Endodermal cell (in vitro differentiated cells): Measurements from ENCODE around the gene PPP1R14B. TPM values are rescaled to one million over a fixed set of nuclear protein-coding genes. Genes with fewer than 3 reads are reported as not detected.
"Not testable (repeated sequence)": the region's sequence is repeated elsewhere in the genome, so short reads cannot be mapped to it uniquely, and the experiment has no call there.

ENCODE experiments used
- DNase-seq: peaks from one replicate; pipeline ENCODE4 v3.0.0-alpha.2; 2017
- H3K27ac ChIP-seq: 2 replicates; pipeline ENCODE4 v1.5.1; 2013; ENCODE audit warnings: mild to moderate bottlenecking, low read depth, low read length, moderate library complexity
- H3K27me3 ChIP-seq: 2 replicates; pipeline ENCODE4 v1.6.1; 2013; ENCODE audit warnings: mild to moderate bottlenecking, low read length, moderate library complexity; ENCODE audit not compliant: insufficient read depth, control insufficient read depth, poor library complexity, severe bottlenecking
- H3K36me3 ChIP-seq: 2 replicates; pipeline ENCODE4 v1.7.0; 2013; ENCODE audit warnings: mild to moderate bottlenecking, low read length, moderate library complexity; ENCODE audit not compliant: control insufficient read depth, insufficient read depth
- H3K4me1 ChIP-seq: one replicate; pipeline ENCODE4 v1.7.0; 2013; ENCODE audit warnings: low read length; ENCODE audit not compliant: control insufficient read depth, insufficient read depth
- H3K4me3 ChIP-seq: 2 replicates; pipeline ENCODE4 v1.5.1; 2013; ENCODE audit warnings: mild to moderate bottlenecking, low read length, moderate library complexity
- H3K9ac ChIP-seq: 2 replicates; pipeline ENCODE4 v1.6.1; 2013; ENCODE audit warnings: mild to moderate bottlenecking, low read length, moderate library complexity; ENCODE audit not compliant: poor library complexity, severe bottlenecking; ENCODE audit errors: extremely low read depth
- H3K9me3 ChIP-seq: 2 replicates; pipeline ENCODE4 v1.6.1; 2013; ENCODE audit warnings: mild to moderate bottlenecking, low read length, moderate library complexity; ENCODE audit not compliant: control insufficient read depth
- H3K27ac Mint-ChIP-seq: 2 replicates; pipeline ENCODE4 v1.8.0; 2020; ENCODE audit warnings: mixed read lengths
- H3K27me3 Mint-ChIP-seq: 2 replicates; pipeline ENCODE4 v1.8.0; 2021; ENCODE audit warnings: mild to moderate bottlenecking, mixed read lengths; ENCODE audit not compliant: insufficient read depth
- H3K36me3 Mint-ChIP-seq: 2 replicates; pipeline ENCODE4 v1.8.0; 2020; ENCODE audit warnings: low read depth, mixed read lengths
- H3K4me1 Mint-ChIP-seq: 2 replicates; pipeline ENCODE4 v1.8.0; 2020; ENCODE audit warnings: mixed read lengths
- H3K4me3 Mint-ChIP-seq: 2 replicates; pipeline ENCODE4 v1.8.0; 2020; ENCODE audit warnings: mild to moderate bottlenecking, moderate library complexity, mixed read lengths
- H3K9me3 Mint-ChIP-seq: 2 replicates; pipeline ENCODE4 v1.8.0; 2020; ENCODE audit warnings: mild to moderate bottlenecking, mixed read lengths
- CTCF ChIP-seq: fragments of 200-600 bp; sonication (generic); conservative IDR thresholded peaks from 2 replicates; pipeline ENCODE4 v1.5.0; 2021; ENCODE audit warnings: antibody characterized with exemption, mild to moderate bottlenecking
- WGBS, 2 experiments: methylation state at CpG; one replicate each; pipeline versions ENCODE4 v1.1.5 to v1.1.7; 2013; ENCODE audit warnings: missing lambda C conversion rate in 2 of 2, mixed read lengths in 1 of 2; ENCODE audit not compliant: insufficient coverage in 1 of 2, insufficient read length in 1 of 2; 5-methylcytosine and 5-hydroxymethylcytosine counted together
- total RNA-seq, 2 donors: library from RNA; stranded (reverse); fragmentation: NEBNext Ultra II Directional in 1 of 2; extraction: Animal tissue kit (Norgen Biotek cat#: 25700) in 1 of 2; gene quantifications; 2 replicates in 1 of 2; 3 replicates in 1 of 2; pipeline ENCODE4 v1.2.1, GENCODE V29; 2021

PPP1R14B gene
- total RNA-seq, 2 donors from 2014 or later, result 228 to 265 TPM

DNA sequence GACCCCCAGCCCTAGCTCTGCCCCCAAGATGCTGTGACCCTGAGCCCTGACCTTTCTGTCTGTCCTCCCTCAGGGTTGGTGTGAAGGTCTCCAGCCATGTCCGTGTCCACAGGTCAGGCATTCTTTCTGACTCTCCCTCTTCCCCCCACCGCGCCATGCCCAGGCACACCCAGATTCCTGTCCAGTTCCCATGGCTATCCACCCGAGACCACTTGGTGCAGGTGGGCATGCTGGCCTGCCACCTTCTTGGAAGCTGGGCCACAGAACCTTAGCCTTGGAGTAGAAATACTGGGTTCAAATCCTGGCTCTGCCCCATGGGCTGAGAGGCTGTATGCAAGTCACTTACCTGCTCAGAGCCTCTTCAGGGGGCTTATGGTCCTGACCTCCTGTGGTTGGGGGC lies 2.3 kb upstream of the PPP1R14B start:
- no peaks in the 10 kb centered on the region for H3K9me3 ChIP-seq
- H3K9me3 Mint-ChIP-seq, result no peaks in the 10 kb centered on the region
- no peak overlapping the region for H3K4me3 Mint-ChIP-seq
- peaks cover 6% of the 10 kb centered on the region for H3K36me3 Mint-ChIP-seq
- DNase-seq, result no peak
- no peaks in the 10 kb centered on the region for H3K27me3 ChIP-seq
- peaks cover 11% of the 10 kb centered on the region for H3K36me3 ChIP-seq
- H3K27ac ChIP-seq, result no peak overlapping the region
- no peaks in the 10 kb centered on the region for H3K27me3 Mint-ChIP-seq
- WGBS, 2 experiments, result 91 to 100% methylated on average over 4 of the region's 4 CpGs
- H3K27ac Mint-ChIP-seq, result peak overlapping the region; percentile 76
- no peak overlapping the region for H3K4me3 ChIP-seq
- peaks cover 29% of the 10 kb centered on the region for H3K4me1 Mint-ChIP-seq
- no peak overlapping the region for H3K9ac ChIP-seq
- no peak for TF ChIP-seq CTCF
- H3K4me1 ChIP-seq, result peaks cover 15% of the 10 kb centered on the region

DNA sequence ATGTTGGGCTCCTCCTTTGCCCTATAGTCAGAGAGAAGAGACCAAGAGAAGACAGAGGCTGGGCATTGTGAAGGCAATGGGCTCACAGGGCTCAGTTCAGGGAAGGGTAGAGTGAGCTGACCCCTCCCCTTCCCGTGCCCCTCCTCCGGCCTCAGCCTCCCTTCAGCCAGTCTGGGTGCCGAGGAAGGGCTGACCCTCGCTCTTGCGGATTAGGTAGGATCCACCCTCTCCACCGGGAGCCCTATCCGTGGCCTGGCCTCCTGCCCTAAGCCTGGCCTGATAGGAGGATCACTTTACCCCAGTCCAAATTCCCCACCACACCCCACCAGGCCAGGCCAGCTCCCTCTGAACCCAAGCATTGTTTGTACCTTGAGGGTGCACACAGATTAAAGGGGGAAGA lies 1.8 kb upstream of the PPP1R14B start:
- no peaks in the 10 kb centered on the region for H3K9me3 ChIP-seq
- peak overlapping the region; percentile 86 for H3K4me3 Mint-ChIP-seq

DNA sequence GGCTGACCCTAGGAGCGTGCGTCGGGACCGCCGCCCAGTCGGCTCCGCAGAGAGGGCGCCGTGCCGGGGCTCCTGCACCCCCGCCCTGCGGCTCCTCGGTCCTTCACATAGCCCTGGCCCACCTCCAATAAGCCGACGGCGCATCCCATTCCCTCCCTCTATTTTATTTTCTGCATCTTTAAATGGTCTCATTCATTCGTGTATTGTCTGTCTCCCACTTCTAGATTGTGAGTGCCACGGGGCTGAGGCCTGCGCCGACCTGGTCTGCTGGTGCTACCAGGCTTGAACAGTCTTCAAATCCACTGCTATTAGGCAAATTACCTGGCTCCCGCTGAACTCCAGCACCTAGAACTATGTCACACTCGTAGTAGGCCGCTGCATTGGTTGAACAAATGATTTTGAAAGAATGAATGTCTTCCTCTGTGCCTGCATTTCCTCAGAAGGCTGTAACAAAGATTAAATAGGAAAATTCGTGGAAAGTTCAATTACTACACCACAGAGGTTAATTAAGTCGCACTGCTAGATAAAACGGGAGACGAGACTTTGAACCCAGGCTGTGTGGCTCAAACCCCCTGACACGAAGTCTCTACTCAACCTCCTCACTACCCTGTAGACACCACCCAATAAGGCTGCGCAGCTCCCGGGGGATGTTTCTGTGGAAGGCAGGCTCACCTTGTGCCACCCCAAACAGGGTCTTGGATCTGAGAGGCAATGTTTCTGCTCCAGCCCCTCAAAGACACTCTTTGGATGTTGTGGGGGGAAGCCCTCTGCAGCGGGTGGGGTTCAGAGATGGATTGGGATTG lies 1.2 kb upstream of the PPP1R14B start:
- Histone ChIP-seq H3K27ac (no peak overlapping the region), H3K27me3 (no peaks in the 10 kb centered on the region), H3K9ac (no peak overlapping the region), H3K4me3 (peak overlapping the region; percentile 97), H3K9me3 (no peaks in the 10 kb centered on the region), H3K36me3 (peaks cover 16% of the 10 kb centered on the region), H3K4me1 (peaks cover 15% of the 10 kb centered on the region)
- Mint-ChIP-seq H3K4me3 (peak overlapping the region; percentile 86), H3K4me1 (peaks cover 24% of the 10 kb centered on the region), H3K27me3 (no peaks in the 10 kb centered on the region), H3K27ac (peak overlapping the region; percentile 88), H3K9me3 (no peaks in the 10 kb centered on the region), H3K36me3 (peaks cover 13% of the 10 kb centered on the region)
- TF ChIP-seq CTCF, result no peak
- DNase-seq, result no peak
- WGBS, 2 experiments, result 37 to 45% methylated on average over 23 to 31 of the region's 31 CpGs

More for the DNA sequence above, 1.8 kb upstream of the PPP1R14B start:
- Histone ChIP-seq H3K9ac (no peak overlapping the region), H3K4me3 (peak overlapping the region; percentile 97), H3K27ac (no peak overlapping the region), H3K4me1 (peaks cover 15% of the 10 kb centered on the region), H3K36me3 (peaks cover 15% of the 10 kb centered on the region), H3K27me3 (no peaks in the 10 kb centered on the region)
- Mint-ChIP-seq H3K27ac (peak overlapping the region; percentile 88), H3K9me3 (no peaks in the 10 kb centered on the region), H3K36me3 (peaks cover 7% of the 10 kb centered on the region), H3K27me3 (no peaks in the 10 kb centered on the region), H3K4me1 (peaks cover 25% of the 10 kb centered on the region)
- DNase-seq, result peak; percentile 89
- 49 to 93% methylated on average over 2 to 7 of the region's 7 CpGs for WGBS, 2 experiments
- no peak for TF ChIP-seq CTCF

DNA sequence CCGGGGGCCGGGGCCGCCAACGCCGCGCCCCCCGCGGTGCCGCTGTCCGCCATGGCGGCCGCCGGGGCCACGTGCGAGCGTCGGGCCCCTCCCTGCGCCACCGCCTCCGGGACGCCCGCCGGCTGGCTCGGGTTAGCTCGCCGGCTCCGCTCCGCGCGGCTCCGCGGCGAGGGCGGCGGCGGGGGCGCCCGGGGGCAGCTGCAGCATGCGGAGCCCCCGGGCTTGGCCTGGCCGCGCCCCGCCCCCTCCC lies 197 bp downstream of the PPP1R14B start:
- H3K4me3 Mint-ChIP-seq, result peak overlapping the region; percentile 86

More for the DNA sequence above, 197 bp downstream of the PPP1R14B start:
- H3K9me3 Mint-ChIP-seq, H3K27ac ChIP-seq, H3K27me3 Mint-ChIP-seq, H3K27me3 ChIP-seq, H3K9ac ChIP-seq, H3K9me3 ChIP-seq, H3K27ac Mint-ChIP-seq, DNase-seq: not testable (repeated sequence)
- Histone ChIP-seq H3K36me3 (peaks cover 20% of the 10 kb centered on the region), H3K4me3 (peak overlapping the region; percentile 96), H3K4me1 (peaks cover 15% of the 10 kb centered on the region)
- peaks cover 16% of the 10 kb centered on the region for H3K36me3 Mint-ChIP-seq
- peaks cover 28% of the 10 kb centered on the region for H3K4me1 Mint-ChIP-seq
- 0% methylated on average over 37 of the region's 43 CpGs; no CpG with 5 or more reads in 1 of the 2 experiments for WGBS, 2 experiments
